ENCODE measurements around the gene SPRR2F. TPM values are rescaled to one million over a fixed set of nuclear protein-coding genes. Genes with fewer than 3 reads are reported as not detected.

SPRR2F gene
- total and polyA plus RNA-seq, 10 of the 15 experiments (the other 5 are each of a cell fraction or from before 2014, with no cell fraction given) = 0.18 to 0.27 TPM; not detected in 8

GRCh38 chr1:153122831-153123421 lies 9.6 kb upstream of the SPRR2F start (continued):
- TF ChIP-seq, protein P1, sequence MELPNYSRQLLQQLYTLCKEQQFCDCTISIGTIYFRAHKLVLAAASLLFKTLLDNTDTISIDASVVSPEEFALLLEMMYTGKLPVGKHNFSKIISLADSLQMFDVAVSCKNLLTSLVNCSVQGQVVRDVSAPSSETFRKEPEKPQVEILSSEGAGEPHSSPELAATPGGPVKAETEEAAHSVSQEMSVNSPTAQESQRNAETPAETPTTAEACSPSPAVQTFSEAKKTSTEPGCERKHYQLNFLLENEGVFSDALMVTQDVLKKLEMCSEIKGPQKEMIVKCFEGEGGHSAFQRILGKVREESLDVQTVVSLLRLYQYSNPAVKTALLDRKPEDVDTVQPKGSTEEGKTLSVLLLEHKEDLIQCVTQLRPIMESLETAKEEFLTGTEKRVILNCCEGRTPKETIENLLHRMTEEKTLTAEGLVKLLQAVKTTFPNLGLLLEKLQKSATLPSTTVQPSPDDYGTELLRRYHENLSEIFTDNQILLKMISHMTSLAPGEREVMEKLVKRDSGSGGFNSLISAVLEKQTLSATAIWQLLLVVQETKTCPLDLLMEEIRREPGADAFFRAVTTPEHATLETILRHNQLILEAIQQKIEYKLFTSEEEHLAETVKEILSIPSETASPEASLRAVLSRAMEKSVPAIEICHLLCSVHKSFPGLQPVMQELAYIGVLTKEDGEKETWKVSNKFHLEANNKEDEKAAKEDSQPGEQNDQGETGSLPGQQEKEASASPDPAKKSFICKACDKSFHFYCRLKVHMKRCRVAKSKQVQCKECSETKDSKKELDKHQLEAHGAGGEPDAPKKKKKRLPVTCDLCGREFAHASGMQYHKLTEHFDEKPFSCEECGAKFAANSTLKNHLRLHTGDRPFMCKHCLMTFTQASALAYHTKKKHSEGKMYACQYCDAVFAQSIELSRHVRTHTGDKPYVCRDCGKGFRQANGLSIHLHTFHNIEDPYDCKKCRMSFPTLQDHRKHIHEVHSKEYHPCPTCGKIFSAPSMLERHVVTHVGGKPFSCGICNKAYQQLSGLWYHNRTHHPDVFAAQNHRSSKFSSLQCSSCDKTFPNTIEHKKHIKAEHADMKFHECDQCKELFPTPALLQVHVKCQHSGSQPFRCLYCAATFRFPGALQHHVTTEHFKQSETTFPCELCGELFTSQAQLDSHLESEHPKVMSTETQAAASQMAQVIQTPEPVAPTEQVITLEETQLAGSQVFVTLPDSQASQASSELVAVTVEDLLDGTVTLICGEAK (IDR thresholded peaks at IDR 0.05; ENCODE audit: borderline replicate concordance) = no peak
- no peak for TF ChIP-seq RELB (IDR thresholded peaks at IDR 0.05; ENCODE audit: low read depth)
- TF ChIP-seq, protein P2, sequence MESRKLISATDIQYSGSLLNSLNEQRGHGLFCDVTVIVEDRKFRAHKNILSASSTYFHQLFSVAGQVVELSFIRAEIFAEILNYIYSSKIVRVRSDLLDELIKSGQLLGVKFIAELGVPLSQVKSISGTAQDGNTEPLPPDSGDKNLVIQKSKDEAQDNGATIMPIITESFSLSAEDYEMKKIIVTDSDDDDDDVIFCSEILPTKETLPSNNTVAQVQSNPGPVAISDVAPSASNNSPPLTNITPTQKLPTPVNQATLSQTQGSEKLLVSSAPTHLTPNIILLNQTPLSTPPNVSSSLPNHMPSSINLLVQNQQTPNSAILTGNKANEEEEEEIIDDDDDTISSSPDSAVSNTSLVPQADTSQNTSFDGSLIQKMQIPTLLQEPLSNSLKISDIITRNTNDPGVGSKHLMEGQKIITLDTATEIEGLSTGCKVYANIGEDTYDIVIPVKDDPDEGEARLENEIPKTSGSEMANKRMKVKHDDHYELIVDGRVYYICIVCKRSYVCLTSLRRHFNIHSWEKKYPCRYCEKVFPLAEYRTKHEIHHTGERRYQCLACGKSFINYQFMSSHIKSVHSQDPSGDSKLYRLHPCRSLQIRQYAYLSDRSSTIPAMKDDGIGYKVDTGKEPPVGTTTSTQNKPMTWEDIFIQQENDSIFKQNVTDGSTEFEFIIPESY (IDR thresholded peaks at IDR 0.05) = no peak
- TF ChIP-seq SMAD5 (IDR thresholded peaks at IDR 0.05; ENCODE audit: low read depth) = no peak
- TF ChIP-seq, protein P3, sequence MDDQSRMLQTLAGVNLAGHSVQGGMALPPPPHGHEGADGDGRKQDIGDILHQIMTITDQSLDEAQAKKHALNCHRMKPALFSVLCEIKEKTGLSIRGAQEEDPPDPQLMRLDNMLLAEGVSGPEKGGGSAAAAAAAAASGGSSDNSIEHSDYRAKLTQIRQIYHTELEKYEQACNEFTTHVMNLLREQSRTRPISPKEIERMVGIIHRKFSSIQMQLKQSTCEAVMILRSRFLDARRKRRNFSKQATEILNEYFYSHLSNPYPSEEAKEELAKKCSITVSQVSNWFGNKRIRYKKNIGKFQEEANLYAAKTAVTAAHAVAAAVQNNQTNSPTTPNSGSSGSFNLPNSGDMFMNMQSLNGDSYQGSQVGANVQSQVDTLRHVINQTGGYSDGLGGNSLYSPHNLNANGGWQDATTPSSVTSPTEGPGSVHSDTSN (IDR thresholded peaks at IDR 0.05; ENCODE audit: insufficient replicate concordance, low read depth, low read length) = no peak
- no peak for TF ChIP-seq MYB (IDR thresholded peaks at IDR 0.05; ENCODE audit: borderline replicate concordance, low read depth, low read length)
- no peak for TF ChIP-seq ASH2L (IDR thresholded peaks at IDR 0.05; ENCODE audit: borderline replicate concordance, low read depth)
- TF ChIP-seq HCFC1 (IDR thresholded peaks at IDR 0.05; ENCODE audit: low read length) = no peak
- no peak for TF ChIP-seq SPI1 (IDR thresholded peaks at IDR 0.05; ENCODE audit: borderline replicate concordance, insufficient read depth, low read depth, low read length)
- no peak for TF ChIP-seq BACH1 (IDR thresholded peaks at IDR 0.05; ENCODE audit: borderline replicate concordance)
- 0 out of 2 replicates have a peak, but pooled peaks have one; percentile 55 for TF ChIP-seq NBN (IDR thresholded peaks at IDR 0.05)
- TF ChIP-seq TCF3 (IDR thresholded peaks at IDR 0.05; ENCODE audit: borderline replicate concordance, insufficient read depth, low read depth, low read length) = no peak
- no peak for TF ChIP-seq SIX5 (IDR thresholded peaks at IDR 0.05; ENCODE audit: low read depth, low read length, severe bottlenecking)
- TF ChIP-seq NKRF (conservative IDR thresholded peaks at IDR 0.05) = no peak
- no peak for TF ChIP-seq ZNF207 (IDR thresholded peaks at IDR 0.05; ENCODE audit: borderline replicate concordance)

Measured in GM12878 (cell line).